H1 (cell line): ENCODE measurements around the gene PTDSS2. TPM values are rescaled to one million over a fixed set of nuclear protein-coding genes. Genes with fewer than 3 reads are reported as not detected.

Source experiments
- CEBPB ChIP-seq: IDR thresholded peaks from 2 replicates; pipeline ENCODE4 v1.6.1; 2012; ENCODE audit warnings: low read depth, low read length
- CHD2 ChIP-seq: IDR thresholded peaks from 2 replicates; pipeline ENCODE4 v1.6.1; 2012; ENCODE audit warnings: low read length, improper control_type of control experiment
- KDM1A ChIP-seq: fragments of 200-600, 300-600 bp; sonication (generic); IDR thresholded peaks from 2 replicates; pipeline ENCODE4 v1.7.1; 2016; ENCODE audit warnings: mild to moderate bottlenecking, low read length, borderline replicate concordance
- RNF2 ChIP-seq: fragments of 200-900, 300-1000 bp; sonication (generic); IDR thresholded peaks from 2 replicates; pipeline ENCODE4 v1.7.1; 2016; ENCODE audit warnings: borderline replicate concordance, low read depth, mild to moderate bottlenecking, antibody characterized with exemption, low read length; ENCODE audit not compliant: poor library complexity, severe bottlenecking; ENCODE audit errors: missing control alignments
- polyA plus RNA-seq, 7 experiments: library from polyadenylated mRNA; depleted of rRNA in 3 of 7; stranded (reverse) in 5 of 7; unstranded in 2 of 7; fragments of >200 nt in 5 of 7; fragments of 200-250 nt in 2 of 7; gene quantifications; 1 replicate in 5 of 7; 2 replicates in 1 of 7; 4 replicates in 1 of 7; pipeline versions ENCODE4 v1.2.1 to v1.2.3, GENCODE V29; 2011 to 2013; ENCODE audit warnings: missing spikeins in 2 of 7, mixed read lengths in 2 of 7
- total RNA-seq: library from RNA; stranded (reverse); fragmentation: NEBNext Ultra II Directional; extraction: Animal tissue kit (Norgen Biotek cat#: 25700); gene quantifications from 2 replicates; pipeline ENCODE4 v1.2.1, GENCODE V29; 2021

The PTDSS2 gene
- total and polyA plus RNA-seq, 2 of the 8 experiments (the other 6 are each of a cell fraction or from before 2014, with no cell fraction given), result 48.7 to 68.2 TPM

DNA sequence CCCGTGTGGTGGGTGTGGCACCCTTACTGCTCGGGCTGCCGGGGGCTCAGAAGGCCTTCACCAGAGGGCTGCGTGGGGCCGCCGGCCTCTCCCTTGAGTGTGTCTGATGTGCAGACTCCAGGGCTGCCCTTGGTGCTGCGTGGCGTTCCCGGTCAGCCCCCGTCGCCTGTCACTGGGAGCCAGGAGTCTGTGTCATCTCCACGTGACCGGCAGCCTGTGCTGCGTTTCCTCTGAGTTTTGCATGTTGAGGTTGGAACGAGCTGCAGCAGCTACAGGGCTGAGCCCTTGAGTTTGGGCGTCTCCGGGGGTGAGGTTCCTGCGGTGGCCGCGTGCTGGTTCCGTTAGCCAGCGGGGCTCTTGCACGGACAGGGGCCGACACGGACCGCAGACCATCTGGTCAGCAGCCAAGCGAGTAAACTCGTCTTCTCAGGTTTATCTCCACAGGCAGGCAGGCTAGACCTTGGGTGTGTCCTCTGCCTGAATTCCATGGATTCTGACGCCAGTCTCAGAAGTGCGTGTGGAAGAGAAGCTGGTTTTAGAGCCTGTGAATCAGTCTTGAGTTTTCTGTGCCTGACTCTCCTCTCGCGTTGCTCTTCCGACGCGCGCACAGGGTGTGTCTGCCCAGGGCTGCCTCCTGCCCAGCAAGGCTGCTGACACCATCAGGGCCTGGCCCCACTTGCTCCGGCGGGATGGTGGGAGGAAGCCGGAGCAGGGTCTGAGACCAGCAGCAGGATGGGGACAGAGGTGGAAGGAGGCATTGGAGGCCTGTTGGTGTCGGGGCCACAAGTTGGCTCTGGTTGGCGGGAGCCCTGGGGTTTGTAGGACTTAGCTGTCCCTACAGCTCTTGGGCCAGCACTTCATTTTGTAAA, 10.5 kb downstream of the PTDSS2 start (continued):
- TF ChIP-seq CHD2 (no peak), KDM1A (no peak), RNF2 (no peak), CEBPB (no peak)
